UCSD-AML1 (cell line): ENCODE data around the gene KRTAP4-4.
"Not testable (repeated sequence)": the region's sequence is repeated elsewhere in the genome, so short reads cannot be mapped to it uniquely, and the experiment has no call there.

ENCODE experiments used
- DNase-seq: peaks from one replicate; lab custom pipeline; 2025; ENCODE audit not compliant: unreplicated experiment; lab: John Stamatoyannopoulos, UW

KRTAP4-4 gene

GRCh38 chr17:41160648-41161047, at the start of gene KRTAP4-4:
KRTAP4-4 (minus strand) TSS chr17:41160748; CDS start chr17:41160691, 57 bp downstream.
- DNase-seq: no peak

DNA sequence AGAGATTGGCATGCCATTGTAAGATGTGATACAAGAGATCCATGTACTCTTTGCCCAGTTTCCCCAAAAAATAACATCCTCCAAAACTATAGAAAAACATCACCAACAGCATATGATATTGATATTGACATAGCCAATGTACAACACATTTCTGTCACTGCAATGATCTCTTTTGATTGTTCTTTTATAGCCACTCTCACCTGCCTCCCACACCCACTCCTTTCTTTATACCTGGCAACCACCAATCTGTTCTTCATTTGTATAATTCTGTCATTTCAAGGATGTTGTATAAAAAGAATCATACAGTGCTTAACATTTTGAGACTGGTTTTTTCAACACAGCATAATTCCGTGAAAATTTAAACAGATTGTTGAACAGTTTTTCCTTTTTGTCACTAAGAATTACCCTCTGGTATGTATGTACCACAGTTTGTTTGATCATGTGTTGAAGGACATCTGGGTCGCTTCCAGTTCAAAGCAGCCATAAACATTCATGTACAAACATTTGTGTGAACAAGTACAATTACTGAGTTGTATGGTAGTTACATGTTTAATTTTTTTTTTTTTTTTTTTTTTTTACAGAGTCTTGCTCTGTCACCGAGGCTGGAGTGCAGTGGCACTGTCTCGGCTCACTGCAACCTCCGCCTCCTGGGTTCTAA, 39.0 kb upstream of the KRTAP4-4 start:
- no peak for DNase-seq

GRCh38 chr17:41196068-41196467, 35.5 kb upstream of the KRTAP4-4 start:
- DNase-seq: no peak

- no peak for DNase-seq
These were observed 29.8 kb upstream of the KRTAP4-4 start for GRCh38 chr17:41190328-41190727.

- not testable (repeated sequence) for DNase-seq
These were observed 29.3 kb upstream of the KRTAP4-4 start, which contains the start of gene KRTAP9-1 for GRCh38 chr17:41189837-41190318. KRTAP9-1 (plus strand) TSS chr17:41189887; CDS start chr17:41189887, 0 bp downstream.

DNA sequence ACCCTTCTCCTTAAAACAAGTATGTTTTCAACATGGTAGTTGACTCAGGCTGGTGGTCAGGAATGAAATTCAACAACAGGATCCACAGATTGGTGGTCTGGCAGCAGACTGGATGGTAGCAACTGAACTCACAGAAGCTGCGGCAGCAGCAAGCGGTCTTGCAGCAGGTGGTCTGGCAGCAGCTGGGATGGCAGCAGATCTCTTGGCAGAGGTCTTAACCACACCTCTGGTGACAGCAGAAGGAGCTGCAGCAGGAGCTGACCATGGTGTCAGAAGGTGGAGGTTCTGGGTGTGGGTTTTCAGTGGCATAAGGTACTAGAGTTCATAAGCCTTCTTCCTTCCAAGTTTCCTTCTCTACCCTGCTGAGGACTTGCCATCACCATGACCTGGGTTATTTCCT, 26.3 kb upstream of the KRTAP4-4 start:
- no peak for DNase-seq

- DNase-seq: no peak
These were observed 24.5 kb upstream of the KRTAP4-4 start for GRCh38 chr17:41185001-41185400.

- DNase-seq: no peak
These were observed 24.0 kb upstream of the KRTAP4-4 start, which contains the start of gene KRTAP4-1 for GRCh38 chr17:41184480-41184961. KRTAP4-1 (minus strand) TSS chr17:41184911; CDS start chr17:41184854, 57 bp downstream.

GRCh38 chr17:41178843-41179616, 18.5 kb upstream of the KRTAP4-4 start:
- DNase-seq: no peak

GRCh38 chr17:41178341-41178740, 17.8 kb upstream of the KRTAP4-4 start:
- DNase-seq: no peak

GRCh38 chr17:41177727-41178271, 17.3 kb upstream of the KRTAP4-4 start, which contains the start of gene KRTAP4-2:
KRTAP4-2 (minus strand) TSS chr17:41178221; CDS start chr17:41178164, 57 bp downstream.
- DNase-seq: no peak

DNA sequence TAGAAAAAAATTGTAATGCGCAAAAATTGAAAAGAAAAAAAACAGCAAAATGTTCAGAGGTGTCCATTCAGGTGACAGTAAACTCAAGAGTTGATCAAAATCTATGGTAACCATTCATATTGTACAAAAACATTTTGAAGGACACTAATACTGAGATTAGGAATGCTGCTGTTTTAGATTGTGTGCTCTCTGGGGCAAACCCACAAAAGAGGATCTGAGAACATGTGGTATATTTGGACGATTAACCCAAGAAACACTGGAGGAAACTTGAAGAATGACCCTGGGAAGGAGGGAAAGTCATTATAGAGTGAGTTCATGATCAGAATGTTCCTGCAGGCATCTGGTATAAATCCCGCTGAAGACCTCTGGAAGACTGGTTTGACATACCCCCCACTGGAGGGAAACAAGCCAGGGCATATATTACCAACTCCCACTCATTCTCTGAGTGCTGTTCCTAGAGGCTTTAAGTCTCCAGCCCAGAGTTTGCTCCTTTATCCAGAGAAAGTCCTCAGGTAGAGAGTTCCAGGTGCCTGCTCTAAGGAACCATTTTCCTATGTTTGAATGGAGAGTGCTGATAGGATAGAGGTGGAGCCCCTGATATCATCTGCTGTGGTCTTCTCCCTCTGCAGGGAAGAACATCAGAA, 16.3 kb upstream of the KRTAP4-4 start:
- no peak for DNase-seq

- no peak for DNase-seq
These were observed 11.3 kb upstream of the KRTAP4-4 start for GRCh38 chr17:41171886-41172285.

- DNase-seq: no peak
These were observed 7.6 kb upstream of the KRTAP4-4 start, which contains the start of gene KRTAP4-3 for GRCh38 chr17:41168121-41168520. KRTAP4-3 (minus strand) TSS chr17:41168221; CDS start chr17:41168172, 49 bp downstream.

DNA sequence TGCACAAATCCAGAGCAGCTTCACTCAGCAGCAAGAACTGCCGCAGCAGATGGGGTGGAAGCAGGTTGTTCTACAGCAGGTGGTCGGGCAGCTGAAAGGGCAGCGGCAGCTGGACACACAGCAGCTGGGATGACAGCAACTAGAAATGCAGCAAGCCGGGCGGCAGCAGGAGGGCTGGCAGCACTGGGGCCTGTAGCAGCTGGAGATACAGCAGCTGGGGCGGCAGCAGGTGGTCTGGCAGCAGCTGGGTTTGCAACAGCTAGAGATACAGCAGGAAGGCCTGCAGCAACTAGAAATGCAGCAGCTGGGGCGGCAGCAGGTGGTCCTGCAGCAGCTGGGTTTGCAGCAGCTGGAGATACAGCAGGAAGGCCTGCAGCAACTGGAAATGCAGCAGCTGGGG, 7.0 kb upstream of the KRTAP4-4 start:
- DNase-seq: no peak

- DNase-seq: no peak
These were observed 3.3 kb upstream of the KRTAP4-4 start for GRCh38 chr17:41163828-41164227.

- DNase-seq: not testable (repeated sequence)
These were observed 358 bp downstream of the KRTAP4-4 start for GRCh38 chr17:41160190-41160589.

DNA sequence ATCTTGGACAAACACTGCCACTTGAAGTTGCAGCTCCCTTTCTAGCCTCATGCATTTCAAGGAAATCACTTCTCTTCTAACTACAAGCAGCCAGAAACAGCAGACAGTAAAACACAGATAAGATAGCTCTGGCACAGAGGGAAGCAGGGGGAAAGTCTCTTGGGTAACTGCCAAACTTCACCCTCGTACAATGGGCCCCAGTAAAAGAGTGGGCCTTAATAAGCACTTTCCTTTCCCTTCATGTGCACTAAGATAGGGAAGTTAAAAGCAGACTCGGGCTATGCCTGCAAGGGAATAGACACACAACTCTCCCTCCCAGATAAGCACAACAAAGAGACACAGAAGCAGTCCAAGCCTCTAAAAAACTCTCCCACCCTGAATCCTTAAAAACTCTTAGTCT, 6.7 kb downstream of the KRTAP4-4 start:
- DNase-seq: no peak

GRCh38 chr17:41151525-41151924, 9.0 kb downstream of the KRTAP4-4 start:
- DNase-seq: no peak

DNA sequence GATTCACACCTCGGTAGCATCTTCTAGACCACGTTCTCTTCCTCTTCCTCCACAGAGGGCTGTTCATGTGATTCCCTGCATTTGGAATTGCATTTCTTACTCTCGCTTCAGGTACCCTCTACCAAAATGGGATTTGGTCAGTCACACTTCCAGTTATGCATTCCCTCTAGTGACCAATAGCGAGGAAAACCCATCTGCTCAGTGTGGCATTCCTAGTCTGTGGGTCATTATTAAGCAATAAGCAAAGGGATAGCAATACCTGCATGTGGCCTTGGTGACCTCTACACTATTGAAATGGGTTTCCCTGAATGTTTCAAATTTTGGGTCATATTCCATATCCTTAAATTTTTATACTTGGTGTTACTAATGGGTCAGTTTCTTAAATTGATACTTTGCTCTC, 10.5 kb downstream of the KRTAP4-4 start:
- DNase-seq: no peak

DNA sequence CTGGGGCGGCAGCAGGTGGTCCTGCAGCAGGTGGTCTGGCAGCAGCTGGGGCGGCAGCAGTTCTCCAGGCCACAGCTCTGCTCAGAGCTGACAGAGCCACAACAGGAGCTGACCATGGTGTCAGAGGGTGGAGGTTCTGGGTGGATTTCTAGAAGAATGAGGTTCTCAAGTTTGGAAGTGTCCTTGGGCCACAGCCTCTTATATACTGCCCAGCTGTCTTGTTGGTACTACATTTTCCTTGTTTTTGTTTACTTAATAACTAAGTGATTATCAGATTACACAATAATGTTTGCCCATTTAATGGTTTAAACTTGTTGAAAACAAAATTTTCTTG, 10.9 kb downstream of the KRTAP4-4 start, which contains the start of gene KRTAP4-5:
Gene KRTAP4-5, minus strand, starts transcription at position 174 of the 334 bp plus-strand sequence. Its CDS starts 58 bp downstream, at position 116.
- no peak for DNase-seq
